Neutrophil (primary cell): Measurements from ENCODE around the gene MRGPRX1.

Experiments
- H3K27ac ChIP-seq: fragments of 200-600 bp; sonication (generic); 2 replicates; pipeline ENCODE4 v1.5.1; 2016; ENCODE audit warnings: mild to moderate bottlenecking, moderate library complexity
- H3K27me3 ChIP-seq: fragments of 200-600 bp; sonication (generic); 2 replicates; pipeline ENCODE4 v1.6.0; 2016; ENCODE audit warnings: mild to moderate bottlenecking
- H3K36me3 ChIP-seq: fragments of 200-600 bp; sonication (generic); 2 replicates; pipeline ENCODE4 v1.5.1; 2017
- H3K4me1 ChIP-seq, 2 experiments: fragments of 200-600 bp in 1 of 2; sonication (generic) in 1 of 2; 1 replicate in 1 of 2; 2 replicates in 1 of 2; pipeline versions ENCODE4 v1.5.1 to v1.6.1; 2013 to 2016; ENCODE audit warnings: low read depth in 1 of 2, low read length in 1 of 2, mild to moderate bottlenecking in 1 of 2, moderate library complexity in 1 of 2; ENCODE audit not compliant: control insufficient read depth in 1 of 2, insufficient read depth in 1 of 2
- H3K4me3 ChIP-seq, 2 experiments: fragments of 200-600 bp in 1 of 2; sonication (generic) in 1 of 2; 1 replicate in 1 of 2; 2 replicates in 1 of 2; pipeline ENCODE4 v1.5.1; 2013 to 2016; ENCODE audit warnings: low read depth in 1 of 2, low read length in 1 of 2, mild to moderate bottlenecking in 1 of 2, moderate library complexity in 1 of 2
- H3K9me3 ChIP-seq: fragments of 200-600 bp; sonication (generic); 2 replicates; pipeline ENCODE4 v1.5.1; 2016
- TF ChIP-seq, protein P1 (sequence below): fragments of 200-600 bp; sonication (generic); IDR thresholded peaks from 2 replicates; pipeline ENCODE4 v1.5.1; 2016; ENCODE audit warnings: antibody characterized with exemption

MRGPRX1 gene

DNA sequence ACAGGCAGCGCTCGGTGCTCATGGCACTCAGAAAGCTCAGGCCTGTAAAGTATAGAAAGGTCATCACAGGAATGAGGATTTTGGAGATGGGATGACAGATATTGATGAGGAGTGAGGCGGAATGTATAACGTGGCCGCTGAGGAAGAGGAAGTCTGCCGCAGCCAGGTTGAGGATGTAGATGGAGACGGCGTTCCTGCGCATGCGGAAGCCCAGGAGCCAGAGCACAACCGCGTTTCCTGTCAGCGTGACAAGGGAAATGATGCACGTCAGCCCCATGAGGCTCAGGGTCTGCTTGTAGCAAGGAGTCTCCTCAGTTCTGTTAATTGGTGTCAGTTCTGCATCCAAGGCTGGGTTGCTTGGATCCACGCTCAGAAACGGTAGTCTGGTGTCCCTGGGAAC is 33.1 kb upstream of the MRGPRX1 start:
- no peaks in the 10 kb centered on the region for H3K4me1 ChIP-seq
- no peak overlapping the region for H3K4me3 ChIP-seq
- H3K9me3 ChIP-seq: no peaks in the 10 kb centered on the region
- H3K27ac ChIP-seq: no peak overlapping the region
- TF ChIP-seq, protein P1, sequence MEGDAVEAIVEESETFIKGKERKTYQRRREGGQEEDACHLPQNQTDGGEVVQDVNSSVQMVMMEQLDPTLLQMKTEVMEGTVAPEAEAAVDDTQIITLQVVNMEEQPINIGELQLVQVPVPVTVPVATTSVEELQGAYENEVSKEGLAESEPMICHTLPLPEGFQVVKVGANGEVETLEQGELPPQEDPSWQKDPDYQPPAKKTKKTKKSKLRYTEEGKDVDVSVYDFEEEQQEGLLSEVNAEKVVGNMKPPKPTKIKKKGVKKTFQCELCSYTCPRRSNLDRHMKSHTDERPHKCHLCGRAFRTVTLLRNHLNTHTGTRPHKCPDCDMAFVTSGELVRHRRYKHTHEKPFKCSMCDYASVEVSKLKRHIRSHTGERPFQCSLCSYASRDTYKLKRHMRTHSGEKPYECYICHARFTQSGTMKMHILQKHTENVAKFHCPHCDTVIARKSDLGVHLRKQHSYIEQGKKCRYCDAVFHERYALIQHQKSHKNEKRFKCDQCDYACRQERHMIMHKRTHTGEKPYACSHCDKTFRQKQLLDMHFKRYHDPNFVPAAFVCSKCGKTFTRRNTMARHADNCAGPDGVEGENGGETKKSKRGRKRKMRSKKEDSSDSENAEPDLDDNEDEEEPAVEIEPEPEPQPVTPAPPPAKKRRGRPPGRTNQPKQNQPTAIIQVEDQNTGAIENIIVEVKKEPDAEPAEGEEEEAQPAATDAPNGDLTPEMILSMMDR: no peak
- H3K27me3 ChIP-seq: no peaks in the 10 kb centered on the region
- H3K36me3 ChIP-seq: no peaks in the 10 kb centered on the region

DNA sequence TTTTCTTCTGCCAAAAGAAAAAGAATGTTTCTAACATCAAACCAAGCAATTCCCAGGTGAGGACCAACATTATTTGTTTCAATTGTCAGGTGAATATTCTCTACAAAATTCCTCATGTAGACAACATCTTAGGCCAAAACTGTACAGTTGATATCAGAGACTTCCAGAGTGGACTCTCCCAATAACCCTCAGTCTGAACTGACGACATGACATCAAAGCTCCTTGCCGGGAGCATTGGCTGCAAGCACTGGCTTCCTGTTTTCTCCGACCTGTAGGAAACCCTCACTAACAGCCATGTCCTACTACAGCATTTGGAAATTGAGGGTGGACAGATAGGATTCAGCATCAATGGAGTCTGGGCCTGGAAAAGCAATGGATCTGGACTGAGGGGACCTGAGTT is 30.5 kb upstream of the MRGPRX1 start:
- H3K4me1 ChIP-seq: no peaks in the 10 kb centered on the region
- no peaks in the 10 kb centered on the region for H3K27me3 ChIP-seq
- H3K27ac ChIP-seq: no peak overlapping the region
- no peak overlapping the region for H3K4me3 ChIP-seq
- TF ChIP-seq, protein P1: no peak
- no peaks in the 10 kb centered on the region for H3K9me3 ChIP-seq
- no peaks in the 10 kb centered on the region for H3K36me3 ChIP-seq

DNA sequence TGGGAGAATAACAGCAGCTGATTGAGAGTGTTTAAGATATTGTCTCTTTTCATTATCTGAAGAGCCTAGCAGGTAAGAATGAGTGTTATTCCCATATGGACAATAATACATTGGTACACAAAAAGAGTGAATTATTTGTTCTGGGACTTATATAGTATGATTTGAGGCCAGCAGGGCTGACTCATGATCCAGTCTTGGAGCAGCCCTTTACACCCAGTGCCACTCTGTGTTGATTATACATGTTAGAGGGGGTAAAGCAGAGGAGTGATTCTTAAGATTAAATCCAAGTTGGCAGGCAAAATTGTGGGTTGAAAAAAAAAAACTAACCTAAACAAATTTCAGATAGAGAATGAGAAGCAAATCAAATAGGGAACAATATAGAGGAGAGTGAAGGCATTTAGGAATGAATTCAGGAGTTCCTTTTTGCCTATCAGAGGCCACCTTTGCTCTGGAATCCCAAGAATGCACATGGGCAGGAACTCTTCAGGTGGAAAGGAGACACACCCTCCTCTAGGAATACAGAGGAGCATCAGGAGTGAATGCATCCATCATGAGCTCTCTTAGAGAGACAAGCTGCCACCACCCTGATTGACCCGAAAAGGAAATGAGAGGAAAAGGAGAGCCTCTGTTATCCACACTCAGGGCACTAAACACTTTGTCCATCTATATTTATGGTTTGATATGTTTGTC is 19.2 kb upstream of the MRGPRX1 start:
- TF ChIP-seq, protein P1: no peak
- H3K4me3 ChIP-seq: no peak overlapping the region
- no peaks in the 10 kb centered on the region for H3K4me1 ChIP-seq
- H3K36me3 ChIP-seq: no peaks in the 10 kb centered on the region
- H3K9me3 ChIP-seq: no peaks in the 10 kb centered on the region
- no peaks in the 10 kb centered on the region for H3K27me3 ChIP-seq
- no peak overlapping the region for H3K27ac ChIP-seq

DNA sequence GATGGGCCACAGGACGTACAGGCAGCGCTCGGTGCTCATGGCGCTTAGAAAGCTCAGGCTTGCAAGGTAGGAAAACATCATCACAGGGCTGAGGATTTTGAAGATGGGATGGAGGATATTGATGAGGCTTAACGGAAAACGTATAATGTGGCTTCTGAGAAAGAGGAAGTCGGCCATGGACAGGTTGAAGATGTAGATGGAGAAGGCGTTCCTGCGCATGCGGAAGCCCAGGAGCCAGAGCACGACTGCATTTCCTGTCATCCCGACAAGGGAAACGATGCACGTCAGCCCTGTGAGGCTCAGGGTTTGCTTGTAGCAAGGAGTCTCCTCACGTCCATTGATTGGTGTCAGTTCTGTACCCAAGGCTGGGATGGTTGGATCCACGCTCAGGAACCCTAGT is 17.4 kb upstream of the MRGPRX1 start:
- Histone ChIP-seq H3K4me1 (no peaks in the 10 kb centered on the region), H3K36me3 (no peaks in the 10 kb centered on the region), H3K9me3 (no peaks in the 10 kb centered on the region), H3K27ac (no peak overlapping the region), H3K27me3 (no peaks in the 10 kb centered on the region), H3K4me3 (no peak overlapping the region)
- TF ChIP-seq, protein P1: no peak

DNA sequence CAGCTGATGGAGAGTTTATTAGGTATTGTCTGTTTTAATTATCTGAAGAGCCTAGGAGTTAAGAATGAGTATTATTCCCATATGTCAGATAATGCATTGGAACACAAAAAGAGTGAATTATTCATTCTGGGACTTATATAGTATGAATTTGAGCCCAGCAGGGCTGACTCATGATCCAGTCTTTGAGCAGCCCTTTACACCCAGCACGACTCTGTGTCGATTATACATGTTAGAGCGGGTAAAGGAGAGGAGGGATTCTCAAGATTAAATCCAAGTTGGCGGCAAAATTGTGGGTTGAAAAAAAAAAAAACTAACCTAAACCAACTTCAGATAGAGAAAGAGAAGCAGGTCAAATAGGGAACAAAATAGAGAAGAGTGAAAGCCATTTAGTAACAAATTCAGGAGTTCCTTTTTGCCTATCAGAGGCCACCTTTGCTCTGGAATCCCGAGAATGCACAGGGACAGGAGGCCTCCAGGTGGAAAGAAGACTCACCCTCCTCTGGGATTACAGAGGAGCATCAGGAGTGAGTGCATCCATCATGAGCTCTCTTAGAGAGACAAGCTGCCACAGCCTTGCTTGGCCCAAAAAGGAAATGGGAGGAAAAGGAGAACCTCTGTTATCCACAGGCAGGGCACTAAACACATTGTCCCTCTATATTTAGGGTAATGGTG is 3.1 kb downstream of the MRGPRX1 start:
- TF ChIP-seq, protein P1: no peak
- H3K36me3 ChIP-seq: no peaks in the 10 kb centered on the region
- H3K9me3 ChIP-seq: no peaks in the 10 kb centered on the region
- no peak overlapping the region for H3K27ac ChIP-seq
- peaks cover 8% of the 10 kb centered on the region for H3K27me3 ChIP-seq
- no peak overlapping the region for H3K4me3 ChIP-seq
- H3K4me1 ChIP-seq: no peaks in the 10 kb centered on the region
